ENCODE results near the gene CCND2. TPM values are rescaled to one million over a fixed set of nuclear protein-coding genes. Genes with fewer than 3 reads are reported as not detected.

The CCND2 gene
- polyA plus RNA-seq, 3 donors from 2014 or later: 47.5 to 83.3 (median 71.4) TPM

GRCh38 chr12:4283512-4284255, 10.1 kb downstream of the CCND2 start:
- H3K36me3 Mint-ChIP-seq: peaks cover 11 to 70% (median 17%) of the 10 kb centered on the region in 3 donors
- H3K4me3 Mint-ChIP-seq: no peak overlapping the region

GRCh38 chr12:4284306-4284705, 10.7 kb downstream of the CCND2 start:
- H3K4me3 Mint-ChIP-seq: no peak overlapping the region
- peaks cover 54 to 79% of the 10 kb centered on the region in 2 donors for H3K4me1 Mint-ChIP-seq
- H3K9me3 Mint-ChIP-seq: no peaks in the 10 kb centered on the region
- DNase-seq: no peak
- peaks cover 8 to 70% (median 22%) of the 10 kb centered on the region in 3 donors for H3K36me3 Mint-ChIP-seq
- H3K27me3 Mint-ChIP-seq (ENCODE audit: low read depth in 3 of 3): peaks cover 2 to 6% (median 2%) of the 10 kb centered on the region in 3 donors
- H3K27ac Mint-ChIP-seq: peak overlapping the region in 1 of 6 donors; percentile 65

More at GRCh38 chr12:4283512-4284255, 10.1 kb downstream of the CCND2 start:
- Mint-ChIP-seq H3K27me3 (ENCODE audit: low read depth in 3 of 3) (peaks cover 0 to 6% (median 2%) of the 10 kb centered on the region in 3 donors), H3K27ac (peak overlapping the region in 5 of 6 donors; percentile 43 to 65 (median 57)), H3K9me3 (no peaks in the 10 kb centered on the region), H3K4me1 (peaks cover 57 to 79% of the 10 kb centered on the region in 2 donors)
- DNase-seq: no peak

- peaks cover 7 to 68% (median 22%) of the 10 kb centered on the region in 3 donors for H3K36me3 Mint-ChIP-seq
- H3K4me3 Mint-ChIP-seq: no peak overlapping the region
These were observed 11.5 kb downstream of the CCND2 start for GRCh38 chr12:4285070-4285469.

DNA sequence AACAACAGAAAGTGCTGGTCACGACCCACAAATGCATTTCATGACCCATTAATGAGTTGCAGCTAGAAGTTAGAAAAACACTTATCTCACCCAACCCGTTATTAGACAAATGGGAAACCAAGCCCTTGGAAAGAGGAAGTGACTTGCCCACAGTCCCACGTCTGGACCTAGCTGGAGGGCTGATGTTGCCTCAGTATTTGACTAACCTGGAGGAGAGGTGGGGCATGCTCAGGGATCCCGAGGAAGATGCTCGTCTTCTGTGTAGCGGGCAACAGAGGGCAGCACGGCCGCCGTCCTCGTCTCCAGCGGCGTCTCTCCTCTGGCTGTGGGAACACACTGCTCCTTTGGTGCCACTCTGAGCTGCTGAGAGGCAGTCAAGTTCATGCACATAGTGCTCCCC, 12.7 kb downstream of the CCND2 start:
- H3K9me3 Mint-ChIP-seq: no peaks in the 10 kb centered on the region
- peaks cover 2 to 6% (median 4%) of the 10 kb centered on the region in 3 donors for H3K27me3 Mint-ChIP-seq (ENCODE audit: low read depth in 3 of 3)
- H3K4me1 Mint-ChIP-seq: peaks cover 57 to 82% of the 10 kb centered on the region in 2 donors
- no peak for DNase-seq
- H3K27ac Mint-ChIP-seq: peak overlapping the region in 3 of 6 donors; percentile 35 to 52 (median 40)
- no peak overlapping the region for H3K4me3 Mint-ChIP-seq
- H3K36me3 Mint-ChIP-seq: peaks cover 7 to 71% (median 22%) of the 10 kb centered on the region in 3 donors

More at GRCh38 chr12:4285070-4285469, 11.5 kb downstream of the CCND2 start:
- Mint-ChIP-seq H3K27ac (peak overlapping the region in 3 of 6 donors; percentile 40 to 56 (median 41)), H3K9me3 (no peaks in the 10 kb centered on the region), H3K4me1 (peaks cover 54 to 82% of the 10 kb centered on the region in 2 donors), H3K27me3 (ENCODE audit: low read depth in 3 of 3) (peaks cover 2 to 6% (median 4%) of the 10 kb centered on the region in 3 donors)
- DNase-seq: no peak

GRCh38 chr12:4286771-4287317, 13.3 kb downstream of the CCND2 start:
- Mint-ChIP-seq H3K27me3 (ENCODE audit: low read depth in 3 of 3) (peaks cover 0 to 5% (median 4%) of the 10 kb centered on the region in 3 donors), H3K4me1 (peaks cover 63 to 85% of the 10 kb centered on the region in 2 donors), H3K9me3 (no peaks in the 10 kb centered on the region), H3K4me3 (peak overlapping the region in 1 of 5 donors; percentile 19), H3K36me3 (peaks cover 10 to 74% (median 22%) of the 10 kb centered on the region in 3 donors), H3K27ac (peak overlapping the region in 5 of 6 donors; percentile 49 to 75 (median 53))
- no peak for DNase-seq

DNA sequence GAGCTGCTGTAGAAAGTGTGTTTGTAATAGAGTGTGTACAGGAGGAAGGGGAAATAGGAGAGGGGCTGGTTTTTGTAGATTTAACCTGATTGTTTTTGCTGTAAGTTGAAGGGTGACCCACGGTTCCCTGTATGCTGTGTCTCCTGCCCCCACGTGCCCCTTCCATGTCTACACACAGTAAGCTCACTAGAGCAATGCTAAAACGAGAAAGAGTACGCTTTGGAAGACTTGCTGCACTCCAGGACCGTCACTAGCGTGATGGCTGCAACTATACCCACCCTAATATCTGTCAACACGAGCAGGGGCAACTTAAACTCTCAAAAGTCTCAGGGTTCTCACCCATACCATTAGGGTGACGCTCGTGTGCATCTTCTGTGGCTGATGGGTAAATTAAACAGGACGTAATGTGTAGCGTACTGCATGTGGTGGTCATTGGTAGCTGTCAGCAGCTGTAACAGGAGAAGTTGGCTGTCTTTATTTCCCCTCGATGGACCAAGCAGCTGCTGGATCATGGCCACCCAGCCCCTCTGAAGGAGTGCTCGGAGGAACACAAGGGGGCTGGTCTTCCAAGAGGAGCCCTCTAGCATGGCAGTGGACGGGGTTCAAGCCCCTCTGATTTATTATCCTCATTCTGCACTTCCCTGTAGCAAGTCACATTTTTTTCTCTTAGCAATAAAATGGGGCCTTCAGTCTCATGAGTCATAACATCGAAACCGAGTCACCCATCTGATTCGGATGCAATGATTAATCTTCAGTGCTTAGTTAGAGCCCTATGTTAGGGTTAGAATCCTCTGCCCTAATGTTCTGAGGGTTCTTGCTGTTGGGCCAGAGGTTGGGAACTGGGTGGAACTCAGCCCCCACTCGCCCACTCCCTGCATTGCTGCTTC, 14.0 kb downstream of the CCND2 start:
- H3K9me3 Mint-ChIP-seq: no peaks in the 10 kb centered on the region
- peaks cover 0 to 5% (median 4%) of the 10 kb centered on the region in 3 donors for H3K27me3 Mint-ChIP-seq (ENCODE audit: low read depth in 3 of 3)
- H3K36me3 Mint-ChIP-seq: peaks cover 11 to 70% (median 22%) of the 10 kb centered on the region in 3 donors
- H3K4me1 Mint-ChIP-seq: peaks cover 63 to 87% of the 10 kb centered on the region in 2 donors
- no peak for DNase-seq
- H3K4me3 Mint-ChIP-seq: peak overlapping the region in 1 of 5 donors; percentile 19
- H3K27ac Mint-ChIP-seq: peak overlapping the region; percentile 29 to 80 (median 64)

- Mint-ChIP-seq H3K27ac (peak overlapping the region; percentile 55 to 80 (median 68)), H3K9me3 (no peaks in the 10 kb centered on the region), H3K27me3 (ENCODE audit: low read depth in 3 of 3) (peaks cover 0 to 7% (median 4%) of the 10 kb centered on the region in 3 donors), H3K4me1 (peaks cover 70 to 91% of the 10 kb centered on the region in 2 donors), H3K4me3 (peak overlapping the region in 2 of 5 donors; percentile 34 to 39), H3K36me3 (peaks cover 11 to 75% (median 19%) of the 10 kb centered on the region in 3 donors)
- DNase-seq: no peak
These were observed 15.0 kb downstream of the CCND2 start for GRCh38 chr12:4288296-4289131.

GRCh38 chr12:4289231-4289878, 15.8 kb downstream of the CCND2 start:
- Mint-ChIP-seq H3K27me3 (ENCODE audit: low read depth in 3 of 3) (peaks cover 0 to 10% (median 4%) of the 10 kb centered on the region in 3 donors), H3K27ac (peak overlapping the region in 3 of 6 donors; percentile 40 to 56 (median 40)), H3K4me1 (peaks cover 74 to 94% of the 10 kb centered on the region in 2 donors), H3K4me3 (no peak overlapping the region), H3K9me3 (no peaks in the 10 kb centered on the region), H3K36me3 (peaks cover 7 to 71% (median 19%) of the 10 kb centered on the region in 3 donors)
- DNase-seq: no peak

- Mint-ChIP-seq H3K4me1 (peaks cover 79 to 97% of the 10 kb centered on the region in 2 donors), H3K9me3 (no peaks in the 10 kb centered on the region), H3K4me3 (no peak overlapping the region), H3K27ac (peak overlapping the region in 3 of 6 donors; percentile 36 to 48 (median 41)), H3K36me3 (peaks cover 7 to 68% (median 24%) of the 10 kb centered on the region in 3 donors), H3K27me3 (ENCODE audit: low read depth in 3 of 3) (peaks cover 0 to 10% (median 0%) of the 10 kb centered on the region in 3 donors)
- no peak for DNase-seq
These were observed 16.6 kb downstream of the CCND2 start for GRCh38 chr12:4289998-4290790.

DNA sequence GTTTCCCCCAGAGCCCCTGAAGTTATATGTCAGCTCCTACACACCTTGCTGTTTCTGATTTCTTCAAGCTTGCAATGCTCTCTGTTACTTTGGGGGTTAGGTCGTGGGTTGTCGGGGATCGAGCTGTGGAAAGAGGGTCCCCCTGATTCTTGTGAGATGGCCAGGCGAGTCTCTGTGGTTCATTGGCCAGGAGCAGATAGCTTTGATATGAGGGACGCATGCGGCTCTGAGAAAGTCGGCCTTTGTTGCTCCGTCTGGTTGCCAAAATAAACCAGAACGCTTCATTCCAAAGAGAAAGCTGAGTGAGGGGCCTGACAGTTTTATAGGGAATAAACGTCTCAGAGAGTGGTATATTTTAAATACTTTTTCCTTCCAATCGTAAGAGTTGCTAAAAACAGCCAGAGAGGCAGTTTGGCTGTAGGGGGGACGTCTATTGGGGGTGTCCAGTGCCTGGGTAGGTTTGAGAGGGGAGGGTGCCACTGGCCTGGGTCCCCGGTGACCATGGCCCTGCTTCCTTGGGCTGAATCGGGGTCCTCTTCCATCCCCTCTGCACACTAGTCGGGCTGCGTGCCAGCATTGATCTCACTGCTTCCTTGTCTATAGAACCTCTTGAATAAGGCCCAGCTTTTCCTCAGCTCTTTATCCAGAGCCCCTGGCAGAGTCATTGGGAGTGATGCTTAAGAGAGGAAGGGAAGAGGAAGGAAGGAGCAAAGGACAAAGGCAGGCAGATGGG, 18.9 kb downstream of the CCND2 start:
- Mint-ChIP-seq H3K27ac (peak overlapping the region; percentile 91 to 97 (median 92)), H3K4me3 (peak overlapping the region in 4 of 5 donors; percentile 11 to 69 (median 20)), H3K9me3 (no peaks in the 10 kb centered on the region), H3K4me1 (peaks cover 63 to 94% of the 10 kb centered on the region in 2 donors), H3K27me3 (ENCODE audit: low read depth in 3 of 3) (peaks cover 0 to 10% (median 2%) of the 10 kb centered on the region in 3 donors), H3K36me3 (peaks cover 7 to 60% (median 20%) of the 10 kb centered on the region in 3 donors)
- DNase-seq: no peak
